HG03439 (cell line): ENCODE data around the gene TAF6L.
"Not testable (repeated sequence)": the region's sequence is repeated elsewhere in the genome, so short reads cannot be mapped to it uniquely, and the experiment has no call there.

Experiments used
- ATAC-seq: cut with Tn5 transposase; IDR thresholded peaks from one replicate; pipeline ENCODE4 v1.9.1; 2021; ENCODE audit warnings: mild to moderate bottlenecking, moderate library complexity; ENCODE audit not compliant: unreplicated experiment

Gene TAF6L, protein sequence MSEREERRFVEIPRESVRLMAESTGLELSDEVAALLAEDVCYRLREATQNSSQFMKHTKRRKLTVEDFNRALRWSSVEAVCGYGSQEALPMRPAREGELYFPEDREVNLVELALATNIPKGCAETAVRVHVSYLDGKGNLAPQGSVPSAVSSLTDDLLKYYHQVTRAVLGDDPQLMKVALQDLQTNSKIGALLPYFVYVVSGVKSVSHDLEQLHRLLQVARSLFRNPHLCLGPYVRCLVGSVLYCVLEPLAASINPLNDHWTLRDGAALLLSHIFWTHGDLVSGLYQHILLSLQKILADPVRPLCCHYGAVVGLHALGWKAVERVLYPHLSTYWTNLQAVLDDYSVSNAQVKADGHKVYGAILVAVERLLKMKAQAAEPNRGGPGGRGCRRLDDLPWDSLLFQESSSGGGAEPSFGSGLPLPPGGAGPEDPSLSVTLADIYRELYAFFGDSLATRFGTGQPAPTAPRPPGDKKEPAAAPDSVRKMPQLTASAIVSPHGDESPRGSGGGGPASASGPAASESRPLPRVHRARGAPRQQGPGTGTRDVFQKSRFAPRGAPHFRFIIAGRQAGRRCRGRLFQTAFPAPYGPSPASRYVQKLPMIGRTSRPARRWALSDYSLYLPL

GRCh38 chr11:62771144-62772021 lies at the start of gene TAF6L:
TSS of gene TAF6L (plus strand) at chr11:62771396. CDS start at chr11:62775784, 4,388 bp downstream.
- peak; percentile 75 for ATAC-seq

DNA sequence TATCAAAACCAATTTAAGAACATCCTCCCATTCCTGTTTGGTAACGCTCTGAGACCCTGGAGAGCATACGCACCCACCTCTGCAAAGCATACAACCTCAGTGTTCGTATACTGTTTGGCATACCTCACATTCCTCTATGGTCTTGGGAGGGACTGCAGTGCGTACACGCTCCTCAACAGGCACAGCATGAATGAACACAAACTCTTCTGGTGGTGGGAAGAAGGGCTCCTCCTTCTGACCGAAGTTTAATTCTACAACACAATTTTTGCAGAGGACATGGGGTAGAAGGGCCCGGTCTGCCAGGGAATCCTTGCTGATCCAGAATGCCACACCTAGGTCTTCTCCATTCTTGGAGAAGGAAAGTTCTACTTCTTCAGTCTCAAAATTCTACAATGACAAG lies 49.2 kb upstream of the TAF6L start:
- no peak for ATAC-seq

GRCh38 chr11:62724171-62724570 lies 47.0 kb upstream of the TAF6L start:
- ATAC-seq = no peak

DNA sequence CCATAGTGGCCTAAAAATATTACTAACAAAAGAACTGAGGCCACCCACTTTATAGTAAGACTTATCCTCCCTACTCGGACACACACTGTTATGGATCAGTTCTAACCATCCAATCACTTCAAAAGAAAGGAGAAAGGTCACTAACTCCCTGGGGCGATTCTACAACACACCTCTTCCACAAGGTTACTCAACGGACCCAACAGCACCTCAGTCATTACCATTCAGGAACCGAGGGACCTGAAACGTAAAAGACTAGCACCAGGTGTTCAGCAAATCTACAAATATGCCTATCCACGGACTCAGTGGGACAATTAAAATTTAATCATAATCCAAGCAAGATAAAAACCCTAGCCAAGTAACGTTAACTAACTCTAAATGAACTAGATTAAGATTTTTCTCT lies 45.5 kb upstream of the TAF6L start:
- ATAC-seq = no peak

GRCh38 chr11:62726156-62726914 lies 44.9 kb upstream of the TAF6L start:
- no peak for ATAC-seq

DNA sequence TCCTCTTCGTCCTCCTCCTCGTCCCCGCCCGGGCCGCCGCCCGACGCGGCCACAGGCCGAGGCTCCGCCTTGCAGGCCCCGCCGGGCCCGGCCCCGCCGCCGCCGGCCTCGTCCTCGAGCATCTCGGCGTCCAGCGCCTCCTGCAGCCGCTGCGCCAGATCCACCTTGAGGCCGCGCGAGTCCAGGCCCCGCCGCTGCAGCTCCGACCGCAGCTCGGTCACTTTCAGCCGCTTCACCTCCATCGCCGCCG lies 44.4 kb upstream of the TAF6L start:
- ATAC-seq = no peak

DNA sequence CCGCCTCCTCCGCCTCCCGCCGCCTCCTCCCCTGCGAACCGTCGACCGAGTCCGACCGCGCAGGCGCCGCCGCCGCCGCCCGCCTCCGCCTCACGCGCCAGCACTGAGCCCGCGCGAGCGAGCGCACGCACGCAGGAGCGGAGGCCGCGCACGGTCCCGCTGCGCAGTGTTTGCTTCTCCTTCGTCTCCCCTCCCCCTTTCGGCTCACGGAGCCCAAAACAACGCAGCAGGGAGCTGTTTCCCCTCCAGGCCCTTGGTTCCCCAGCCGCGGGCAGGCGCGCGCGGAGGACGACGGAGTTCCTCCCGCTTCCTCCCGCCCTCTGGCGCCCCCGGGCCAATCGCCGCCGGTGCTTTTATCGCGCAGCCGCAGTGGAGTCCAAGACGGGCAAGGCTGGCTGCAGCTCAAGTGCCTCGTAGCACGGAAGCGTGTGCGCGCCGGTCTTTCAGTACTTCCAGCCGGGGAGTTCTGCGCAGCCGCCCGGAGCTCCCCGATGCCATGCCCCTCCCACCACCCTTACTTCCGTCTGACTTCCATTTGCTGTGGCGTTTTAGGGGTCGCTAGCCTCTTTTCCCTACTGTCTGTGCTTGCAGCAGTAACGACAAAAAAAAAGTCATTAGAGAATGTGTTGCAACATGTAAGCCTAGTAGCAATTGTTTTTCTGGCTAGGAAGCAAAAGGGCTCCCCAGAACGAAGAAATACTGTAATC lies 43.9 kb upstream of the TAF6L start, which contains the start of gene HNRNPUL2:
TSS of gene HNRNPUL2 (minus strand) at position 293 of the 707 bp plus-strand sequence. CDS start 301 bp downstream, outside the sequence.
- ATAC-seq = peak; percentile 72

GRCh38 chr11:62727872-62728170 lies 43.4 kb upstream of the TAF6L start:
- ATAC-seq = peak; percentile 63

GRCh38 chr11:62728171-62728988 lies 42.8 kb upstream of the TAF6L start, which contains the start of gene TTC9C:
TSS of gene TTC9C (plus strand) at chr11:62728486. CDS start at chr11:62728849, 363 bp downstream.
- ATAC-seq = peak; percentile 13

- not testable (repeated sequence) for ATAC-seq
Measured at GRCh38 chr11:62730076-62730475, 41.1 kb upstream of the TAF6L start.

DNA sequence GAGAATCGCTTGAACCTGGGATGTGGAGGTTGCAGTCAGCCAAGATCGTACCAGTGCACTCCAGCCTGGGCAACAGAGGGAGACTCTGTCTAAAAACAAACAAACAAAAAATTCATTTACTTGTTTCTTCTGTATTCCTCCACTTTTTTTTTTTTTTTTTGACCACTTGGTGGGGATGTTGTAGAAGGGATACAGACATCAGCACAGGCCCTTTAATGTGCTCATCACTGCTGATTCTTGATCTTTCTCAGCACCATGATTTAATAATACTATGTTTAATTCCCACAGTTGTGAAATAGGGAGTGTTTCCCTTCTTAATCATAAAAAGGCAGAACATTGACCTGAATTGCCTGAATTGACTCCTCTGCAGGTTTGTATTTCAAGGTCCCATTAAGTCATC lies 38.4 kb upstream of the TAF6L start:
- no peak for ATAC-seq

- ATAC-seq = no peak
Measured at GRCh38 chr11:62737196-62737595, 34.0 kb upstream of the TAF6L start.

DNA sequence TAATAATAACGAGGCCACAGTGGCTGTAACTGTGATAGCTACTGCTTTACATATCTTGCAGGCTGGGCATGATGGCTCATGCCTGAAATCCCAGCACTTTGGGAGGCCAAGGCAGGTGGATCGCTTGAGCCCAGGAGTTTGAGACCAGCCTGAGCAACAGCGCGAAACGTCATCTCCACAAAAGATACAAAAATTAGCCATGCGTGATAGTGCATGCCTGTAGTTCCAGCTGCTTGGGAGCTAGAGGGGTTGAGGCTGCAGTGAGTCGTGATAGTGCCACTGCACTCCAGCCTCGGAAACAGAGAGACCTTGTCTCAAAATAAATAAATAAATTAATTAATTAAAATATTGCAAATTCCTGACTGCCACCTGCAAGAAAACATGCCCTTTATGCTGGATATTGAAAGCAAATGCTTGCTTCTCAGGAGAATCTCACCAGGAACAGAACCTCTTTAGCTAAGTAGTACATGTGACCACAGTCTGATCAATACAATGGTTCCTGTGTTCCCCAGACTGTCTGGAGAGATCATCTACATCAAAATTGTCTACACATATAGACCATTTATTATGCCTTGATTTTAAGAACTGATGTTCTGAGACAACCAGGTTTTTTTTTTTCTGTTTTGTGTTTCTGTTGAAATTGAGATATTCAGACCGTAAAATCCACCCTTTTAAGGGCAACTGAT lies 23.6 kb upstream of the TAF6L start:
- no peak for ATAC-seq

GRCh38 chr11:62749931-62750330 lies 21.3 kb upstream of the TAF6L start:
- not testable (repeated sequence) for ATAC-seq

GRCh38 chr11:62752177-62752785 lies 18.9 kb upstream of the TAF6L start:
- ATAC-seq = no peak

DNA sequence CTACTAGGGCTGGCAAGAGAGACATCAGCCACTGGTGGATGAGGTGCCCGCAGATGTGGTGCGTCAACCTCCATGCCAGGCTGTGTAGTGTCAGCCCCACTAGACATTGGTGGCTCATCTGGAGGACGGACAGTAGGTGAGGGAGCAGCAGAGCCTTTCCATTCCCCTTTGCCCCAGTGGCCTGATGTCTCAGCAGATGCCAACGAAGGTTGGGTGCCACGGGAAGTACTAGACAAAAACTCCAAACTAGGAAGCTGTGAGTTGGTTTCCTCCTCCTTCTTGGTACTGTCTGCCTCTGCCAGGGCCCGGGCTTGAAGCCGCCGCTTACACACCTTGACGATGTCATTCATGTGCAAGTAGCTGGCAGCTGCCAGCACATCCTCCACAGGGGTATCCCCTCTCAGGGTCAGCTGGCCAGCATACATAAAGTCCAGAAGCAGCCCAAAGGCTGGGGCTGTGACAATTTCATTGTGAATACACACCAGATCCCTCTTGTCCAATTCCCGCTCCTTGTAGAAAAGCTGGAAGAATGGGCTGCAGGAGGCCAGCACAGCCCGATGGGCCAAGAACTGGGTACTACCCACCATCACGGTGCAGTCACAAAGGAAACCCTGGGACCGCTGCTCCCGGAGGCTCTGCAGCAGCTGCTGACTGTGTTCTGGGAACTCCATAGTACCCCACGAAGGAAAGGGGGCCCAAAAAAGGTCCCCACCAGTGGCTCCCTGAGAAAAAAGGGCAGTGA lies 18.0 kb upstream of the TAF6L start:
- ATAC-seq = no peak

- ATAC-seq = peak; percentile 93
Measured at GRCh38 chr11:62753736-62754603, 17.2 kb upstream of the TAF6L start, which contains the start of gene ZBTB3. TSS of gene ZBTB3 (minus strand) at chr11:62754160. CDS start at chr11:62753664, 496 bp downstream.
